OCI-LY7 (cell line): ENCODE measurements around the gene CDKAL1. TPM values are rescaled to one million over a fixed set of nuclear protein-coding genes. Genes with fewer than 3 reads are reported as not detected.

Source experiments
- BruUV-seq: library from RNA; stranded (reverse); fragments of 400-500 nt; replicated peaks from 2 replicates; lab custom pipeline; 2021; lab: Mats Ljungman, UMichigan
- CTCF ChIA-PET: fragments of 300-600 bp; sonication (Branson Sonifier 250); formaldehyde crosslinking; loops from one replicate; lab custom pipeline; 2022; ENCODE audit warnings: antibody characterized with exemption; ENCODE audit not compliant: unreplicated experiment; lab: Charles Lee
- POLR2A ChIA-PET: fragments of 300-600 bp; sonication (Branson Sonifier 250); formaldehyde crosslinking; loops from one replicate; lab custom pipeline; 2022; ENCODE audit warnings: antibody characterized with exemption; lab: Charles Lee
- DNase-seq: peaks from one replicate; pipeline ENCODE4 v3.0.0-alpha.2; 2015; ENCODE audit warnings: low spot score
- H2AFZ ChIP-seq: fragments of 200-600 bp; sonication (generic), shearing (Covaris generic); 2 replicates; pipeline ENCODE4 v1.6.1; 2014; ENCODE audit warnings: mild to moderate bottlenecking, antibody characterized with exemption, low read length, moderate library complexity
- H3K27ac ChIP-seq: fragments of 200-600 bp; sonication (generic); 2 replicates; pipeline ENCODE4 v1.5.1; 2014; ENCODE audit warnings: mixed run types, low read depth, mild to moderate bottlenecking, moderate library complexity, low read length, inconsistent platforms; ENCODE audit not compliant: poor library complexity, severe bottlenecking
- H3K36me3 ChIP-seq: fragments of 200-600 bp; sonication (generic); 2 replicates; pipeline ENCODE4 v1.6.1; 2014; ENCODE audit warnings: mild to moderate bottlenecking, antibody characterized with exemption, low read length, moderate library complexity, mixed read lengths; ENCODE audit not compliant: insufficient read depth
- H3K4me1 ChIP-seq: fragments of 200-600 bp; sonication (generic); 2 replicates; pipeline ENCODE4 v1.5.1; 2014; ENCODE audit warnings: mild to moderate bottlenecking, low read length; ENCODE audit not compliant: insufficient read depth, poor library complexity, severe bottlenecking
- H3K4me2 ChIP-seq: fragments of 200-600 bp; sonication (generic); 2 replicates; pipeline ENCODE4 v1.6.1; 2014; ENCODE audit warnings: mild to moderate bottlenecking, low read length
- H3K4me3 ChIP-seq: fragments of 200-600 bp; sonication (generic); 2 replicates; pipeline ENCODE4 v1.5.1; 2014; ENCODE audit warnings: mild to moderate bottlenecking, low read depth, low read length; ENCODE audit not compliant: poor library complexity, severe bottlenecking
- H3K79me2 ChIP-seq: fragments of 200-600 bp; sonication (generic); 2 replicates; pipeline ENCODE4 v1.6.1; 2016; ENCODE audit warnings: low read depth, mild to moderate bottlenecking, low read length, moderate library complexity, mixed read lengths; ENCODE audit not compliant: insufficient read depth
- H3K9me2 ChIP-seq: fragments of 200-600 bp; sonication (generic); 2 replicates; pipeline ENCODE4 v1.6.1; 2016; ENCODE audit warnings: mild to moderate bottlenecking, low read length, mixed read lengths; ENCODE audit not compliant: insufficient read depth
- H3K9me3 ChIP-seq: fragments of 200-600 bp; sonication (generic); 2 replicates; pipeline ENCODE4 v1.6.1; 2014; ENCODE audit warnings: mild to moderate bottlenecking, mixed run types, low read length, mixed read lengths
- H4K20me1 ChIP-seq: fragments of 200-600 bp; sonication (generic); 2 replicates; pipeline ENCODE4 v1.6.1; 2014; ENCODE audit warnings: mild to moderate bottlenecking, antibody characterized with exemption, low read length, moderate library complexity, mixed read lengths; ENCODE audit not compliant: insufficient read depth
- CTCF ChIP-seq: fragments of 200-600 bp; sonication (generic); conservative IDR thresholded peaks from 2 replicates; pipeline ENCODE4 v1.5.1; 2014; ENCODE audit warnings: mild to moderate bottlenecking, antibody characterized with exemption, low read length, moderate library complexity, mixed read lengths
- EZH2phosphoT487 ChIP-seq: fragments of 200-600 bp; sonication (generic); IDR thresholded peaks from 2 replicates; pipeline ENCODE4 v1.6.1; 2018; ENCODE audit warnings: low read depth, borderline replicate concordance, mild to moderate bottlenecking, mixed run types, antibody characterized with exemption, low read length, moderate library complexity, mixed read lengths
- intact Hi-C: fragments of 100-400 bp; cut with micrococcal nuclease; formaldehyde crosslinking; loops from one replicate; pipeline ENCODE4 v1.10.0; 2022; ENCODE audit not compliant: unreplicated experiment
- small RNA-seq: library from RNA; depleted of rRNA; stranded (forward); fragments of <200 nt; gene quantifications from one replicate; pipeline ENCODE3, GENCODE V24; 2014
- total RNA-seq, 2 experiments: library from RNA; depleted of rRNA in 1 of 2; stranded (reverse); fragments of >200 nt in 1 of 2; shearing (Covaris generic) in 1 of 2; gene quantifications; 2 replicates each; pipeline ENCODE4 v1.2.3, GENCODE V29; 2014 to 2022

CDKAL1 gene
- total RNA-seq, 2 experiments from 2014 or later, result 19.9 to 21.1 TPM

DNA sequence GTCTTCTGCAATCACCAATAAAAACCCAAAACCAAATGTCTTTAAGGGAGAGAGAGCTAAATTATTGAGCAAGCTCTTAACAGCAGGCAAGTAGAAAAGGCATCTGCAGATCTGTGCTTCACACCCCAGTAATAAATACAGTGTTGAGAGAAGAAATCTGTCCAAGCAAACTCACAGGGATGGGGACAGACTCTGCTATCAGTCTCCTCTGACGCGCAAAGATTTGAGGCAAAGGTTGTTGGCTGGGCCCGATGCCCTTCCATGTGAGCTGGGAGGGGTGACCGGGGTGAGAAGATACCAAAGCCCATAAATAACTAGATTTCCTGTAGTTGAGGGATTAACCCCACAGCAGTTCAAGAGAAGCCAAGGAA lies 744.1 kb downstream of the CDKAL1 start:
- intact Hi-C loops, result no loop called here
- CTCF ChIA-PET, result no interaction called here
- no peak overlapping the region for H3K4me3 ChIP-seq
- no peak overlapping the region for H2AFZ ChIP-seq
- no peaks in the 10 kb centered on the region for H3K4me1 ChIP-seq
- no peaks in the 10 kb centered on the region for H3K9me3 ChIP-seq
- no peaks in the 10 kb centered on the region for H3K36me3 ChIP-seq
- H3K27ac ChIP-seq, result no peak overlapping the region
- no peaks in the 10 kb centered on the region for H3K9me2 ChIP-seq
- BruUV-seq, result no TSS peak
- TF ChIP-seq EZH2phosphoT487 (no peak), CTCF (no peak)
- DNase-seq, result no peak
- H3K4me2 ChIP-seq, result no peak overlapping the region
- no peaks in the 10 kb centered on the region for H3K79me2 ChIP-seq
- POLR2A ChIA-PET, result no interaction called here
- H4K20me1 ChIP-seq, result no peaks in the 10 kb centered on the region

- H3K4me3 ChIP-seq, result no peak overlapping the region
- intact Hi-C loops, result no loop called here
- H3K27ac ChIP-seq, result no peak overlapping the region
- CTCF ChIA-PET, result no interaction called here
- no peaks in the 10 kb centered on the region for H4K20me1 ChIP-seq
- no peaks in the 10 kb centered on the region for H3K4me1 ChIP-seq
- H3K4me2 ChIP-seq, result no peak overlapping the region
- BruUV-seq, result no TSS peak
- H3K36me3 ChIP-seq, result no peaks in the 10 kb centered on the region
- H2AFZ ChIP-seq, result no peak overlapping the region
- no peak for DNase-seq
- H3K9me2 ChIP-seq, result no peaks in the 10 kb centered on the region
- POLR2A ChIA-PET, result interaction anchor here (0.6 kb wide), 1 partner anchor 103 kb away, joined by 3 read pairs; no protein-coding TSS in a partner anchor
- TF ChIP-seq EZH2phosphoT487 (no peak), CTCF (no peak)
- no peaks in the 10 kb centered on the region for H3K79me2 ChIP-seq
- no peaks in the 10 kb centered on the region for H3K9me3 ChIP-seq
Measured at GRCh38 chr6:21279619-21280018, 745.4 kb downstream of the CDKAL1 start.

DNA sequence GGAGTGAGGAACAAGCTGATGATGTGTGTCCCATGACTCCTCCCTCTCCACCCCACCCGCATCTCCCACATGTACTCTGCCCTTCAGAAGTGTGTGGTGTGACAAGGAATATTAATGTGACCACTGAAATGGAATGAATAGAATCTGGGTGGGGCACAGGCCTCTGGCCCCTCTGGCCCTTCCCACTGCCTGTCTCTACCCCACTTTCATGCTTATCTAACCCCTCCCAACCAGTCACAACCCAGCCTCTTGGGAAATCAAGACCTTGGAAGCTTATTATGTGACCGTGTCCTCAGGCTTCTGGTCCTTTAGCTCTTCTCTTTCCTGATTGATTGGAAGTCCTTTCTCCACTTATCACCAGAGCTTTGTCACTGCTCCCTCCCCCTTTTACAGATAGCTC lies 747.1 kb downstream of the CDKAL1 start:
- Histone ChIP-seq H3K79me2 (no peaks in the 10 kb centered on the region), H3K9me3 (no peaks in the 10 kb centered on the region), H3K36me3 (no peaks in the 10 kb centered on the region), H3K9me2 (no peaks in the 10 kb centered on the region), H3K27ac (no peak overlapping the region), H2AFZ (no peak overlapping the region), H3K4me1 (no peaks in the 10 kb centered on the region), H4K20me1 (no peaks in the 10 kb centered on the region), H3K4me2 (no peak overlapping the region), H3K4me3 (no peak overlapping the region)
- intact Hi-C loops, result no loop called here
- ChIA-PET CTCF (no interaction called here), POLR2A (interaction anchor here (1.0 kb wide), 1 partner anchor 80 kb away, joined by 4 read pairs; no protein-coding TSS in a partner anchor)
- no peak for TF ChIP-seq CTCF
- no TSS peak for BruUV-seq
- DNase-seq, result no peak

Small RNAs within 50 kb of the gene (small RNA-seq; reads per million reads assigned to genes)
- gene RF00019 (not detected), gene RNU6-150P (not detected)

Other genes with a start within 250 kb of the CDKAL1 start
- 12.2 and 12.4 TPM in 2 replicates for gene E2F3, start 132.6 kb upstream of the CDKAL1 start, total RNA-seq (2014; rRNA removed; shearing (Covaris generic))
- gene E2F3, start 132.6 kb upstream of the CDKAL1 start, total RNA-seq (2022), result 27.7 and 31.2 TPM in 2 replicates